NCI-H1105 (cell line): Measurements from ENCODE around the gene SPINK14.

Source experiments
- DNase-seq: peaks from one replicate; lab custom pipeline; 2025; lab: John Stamatoyannopoulos, UW

SPINK14 gene

DNA sequence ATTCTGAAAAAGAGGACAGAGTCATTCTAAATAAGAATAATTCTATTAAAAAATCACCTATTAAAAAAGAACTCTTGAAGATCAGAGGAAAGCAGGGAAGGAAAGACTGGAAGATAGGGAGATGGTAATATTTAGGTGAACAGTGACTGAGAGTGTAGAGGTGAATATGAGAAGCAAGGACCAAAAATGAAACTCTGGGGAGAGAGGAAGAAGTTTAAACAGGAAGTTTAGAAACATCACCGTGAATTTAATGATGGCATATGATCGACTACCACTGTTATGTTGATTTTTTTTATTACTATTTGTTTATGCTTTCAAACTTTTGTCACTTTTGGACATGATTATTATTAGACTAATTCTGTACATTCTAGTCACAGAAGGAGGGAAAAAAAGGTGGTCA lies 32.8 kb downstream of the SPINK14 start:
- no peak for DNase-seq

DNA sequence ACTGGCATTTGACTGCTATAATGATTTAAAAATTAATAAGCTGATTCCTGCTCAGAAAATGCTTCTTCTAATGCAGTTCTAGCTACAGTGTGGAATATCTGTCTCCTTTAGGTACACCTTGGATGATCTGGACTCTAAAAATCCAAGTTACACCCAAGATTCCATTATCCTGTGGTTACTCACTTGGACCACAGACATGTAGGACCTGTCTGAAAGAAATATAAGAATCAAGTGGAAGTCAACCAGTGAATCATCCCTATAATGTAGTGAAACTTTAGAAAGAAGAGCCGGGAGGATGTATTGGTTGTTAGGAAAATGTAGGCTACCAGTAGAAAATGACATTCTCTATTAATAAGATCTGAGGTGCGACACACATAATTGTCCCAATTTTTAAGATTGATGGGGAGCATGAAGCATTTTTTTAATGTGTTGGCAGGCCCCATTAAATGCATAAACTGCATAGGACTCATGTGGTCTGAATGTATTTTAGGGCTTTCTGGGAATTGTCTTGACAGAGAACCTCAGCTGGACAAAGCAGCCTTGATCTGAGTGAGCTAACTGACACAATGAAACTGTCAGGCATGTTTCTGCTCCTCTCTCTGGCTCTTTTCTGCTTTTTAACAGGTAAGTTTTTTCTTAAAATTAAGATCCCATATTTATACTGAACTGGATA lies 34.3 kb downstream of the SPINK14 start, which contains the start of gene SPINK6:
Gene SPINK6 (plus strand): TSS at position 512 of the 673 bp plus-strand sequence. CDS start 55 bp downstream, at position 567.
- DNase-seq = no peak

- DNase-seq = no peak
Measured at GRCh38 chr5:148205044-148205806, 36.9 kb downstream of the SPINK14 start.

GRCh38 chr5:148205865-148206264 lies 37.5 kb downstream of the SPINK14 start:
- DNase-seq = no peak

- DNase-seq = no peak
Measured at GRCh38 chr5:148206620-148207019, 38.3 kb downstream of the SPINK14 start.

GRCh38 chr5:148208226-148208625 lies 39.9 kb downstream of the SPINK14 start:
- DNase-seq = no peak

DNA sequence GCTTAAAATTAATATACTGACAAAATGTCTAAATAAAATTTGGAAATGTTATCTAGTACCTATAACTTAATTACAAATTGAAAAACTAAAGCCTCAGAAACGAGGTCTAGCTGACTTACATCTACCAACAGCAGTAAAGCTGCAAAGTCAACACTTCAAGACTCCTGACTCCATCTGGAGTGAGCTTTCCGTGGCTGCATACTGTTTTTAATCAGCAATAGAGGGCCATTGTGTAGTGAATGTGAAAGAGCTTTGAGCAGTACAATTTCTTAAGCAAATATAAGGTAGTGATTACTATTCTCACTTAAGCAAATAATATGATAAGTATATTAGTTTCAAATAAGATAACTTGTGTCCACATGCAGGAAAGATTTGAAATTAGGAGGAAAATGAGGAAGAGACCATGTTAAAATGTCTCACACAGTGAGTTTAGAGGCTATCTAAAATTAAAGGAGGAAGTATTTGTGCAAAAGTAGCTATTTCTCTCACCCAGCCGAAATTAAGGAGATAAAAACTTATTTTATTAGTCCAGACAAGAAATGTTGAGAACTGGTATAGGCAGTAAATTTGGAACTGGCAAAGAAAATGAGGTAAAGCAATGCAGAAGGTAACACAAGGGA lies 40.9 kb downstream of the SPINK14 start:
- no peak for DNase-seq

DNA sequence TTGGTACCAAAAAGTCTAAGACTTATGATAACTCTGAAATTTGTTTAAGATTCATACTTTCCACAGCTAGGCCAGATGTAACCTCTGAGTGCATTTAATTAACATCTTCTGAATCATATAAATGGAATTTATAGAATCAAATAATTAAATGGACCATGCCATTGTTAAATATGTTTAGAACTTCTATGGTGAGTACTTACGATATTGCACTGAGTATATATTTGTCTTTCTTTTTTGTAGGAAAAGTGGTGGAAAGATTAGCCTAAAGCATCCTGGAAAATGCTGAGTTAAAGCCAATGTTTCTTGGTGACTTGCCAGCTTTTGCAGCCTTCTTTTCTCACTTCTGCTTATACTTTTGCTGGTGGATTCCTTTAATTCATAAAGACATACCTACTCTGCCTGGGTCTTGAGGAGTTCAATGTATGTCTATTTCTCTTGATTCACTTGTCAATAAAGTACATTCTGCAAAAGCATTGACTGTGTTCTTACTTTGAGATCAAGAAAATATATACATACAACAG lies 46.4 kb downstream of the SPINK14 start:
- DNase-seq = no peak

- DNase-seq = no peak
Measured at GRCh38 chr5:148221508-148221907, 53.2 kb downstream of the SPINK14 start.

DNA sequence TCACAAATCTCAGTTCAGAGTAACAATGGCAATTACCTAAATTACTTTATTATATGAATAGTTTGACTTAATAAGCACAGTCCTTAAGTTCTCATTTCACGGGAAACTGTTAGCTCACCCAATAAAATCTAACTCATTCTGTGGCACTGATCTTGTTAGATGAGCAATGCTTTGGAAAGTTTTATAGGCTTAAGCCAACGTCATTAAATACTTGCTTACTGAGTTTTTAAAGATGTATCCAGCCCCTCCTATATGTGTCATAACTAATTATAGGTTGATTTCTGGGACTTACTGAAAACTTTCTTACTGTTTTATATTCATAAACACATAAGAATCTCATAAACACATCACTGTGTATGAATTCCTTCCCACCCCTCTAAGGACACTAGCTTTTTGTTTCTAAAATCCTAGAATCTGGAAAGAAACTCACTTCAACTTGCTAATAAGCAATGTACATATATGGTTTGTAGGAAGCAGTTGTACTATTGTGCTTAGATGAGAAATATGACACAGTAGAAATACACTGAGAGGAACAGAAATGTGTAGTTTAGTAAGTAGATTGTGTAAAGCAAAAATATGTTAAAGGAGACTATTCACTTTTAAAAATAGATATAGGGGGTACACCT lies 55.9 kb downstream of the SPINK14 start:
- DNase-seq = no peak
